Body of pancreas (tissue), 4 donors: Measurements from ENCODE around the gene TALDO1.

ENCODE experiments used
- CTCF ChIP-seq, 7 experiments: fragments of 450-650 bp in 4 of 7; fragments of 200-600 bp in 3 of 7; sonication (generic) in 3 of 7; IDR thresholded peaks; one replicate each; pipeline ENCODE4 v1.5.1; 2016 to 2019; ENCODE audit warnings: antibody characterized with exemption in 7 of 7
- POLR2A ChIP-seq, 3 donors: fragments of 450-650 bp; IDR thresholded peaks; one replicate each; pipeline ENCODE4 v1.6.1; 2016; ENCODE audit warnings: antibody characterized with exemption in 3 of 3, mild to moderate bottlenecking in 2 of 3

- no peak for TF ChIP-seq CTCF (IDR thresholded peaks at IDR 0.05)
- TF ChIP-seq POLR2A (IDR thresholded peaks at IDR 0.05), result no peak
Measured at GRCh38 chr11:728901-729491, 18.3 kb upstream of the TALDO1 start.
